Muscle layer of colon (tissue), 2 donors: ENCODE results near the gene CENPF.

Source experiments
- H3K27ac ChIP-seq: one replicate; pipeline ENCODE4 v1.7.0; 2013; ENCODE audit warnings: low read depth, mild to moderate bottlenecking, low read length, moderate library complexity
- H3K27me3 ChIP-seq, 2 donors: one replicate each; pipeline ENCODE4 v1.7.0; 2013; ENCODE audit warnings: low read length in 2 of 2, mild to moderate bottlenecking in 2 of 2; ENCODE audit not compliant: insufficient read depth in 2 of 2, control insufficient read depth in 1 of 2
- H3K36me3 ChIP-seq: one replicate; pipeline ENCODE4 v1.7.0; 2013; ENCODE audit warnings: mild to moderate bottlenecking, low read length; ENCODE audit not compliant: insufficient read depth
- H3K4me1 ChIP-seq: one replicate; pipeline ENCODE4 v1.7.0; 2013; ENCODE audit warnings: mild to moderate bottlenecking, low read length; ENCODE audit not compliant: insufficient read depth
- H3K4me3 ChIP-seq, 2 donors: one replicate each; pipeline ENCODE4 v1.7.0; 2013; ENCODE audit warnings: low read length in 2 of 2, low read depth in 1 of 2, mild to moderate bottlenecking in 1 of 2, moderate library complexity in 1 of 2
- H3K9ac ChIP-seq: one replicate; pipeline ENCODE4 v1.7.0; 2013; ENCODE audit warnings: low read length
- H3K9me3 ChIP-seq: one replicate; pipeline ENCODE4 v1.7.0; 2013; ENCODE audit warnings: mild to moderate bottlenecking, low read length
- donor health status: abdominal sarcoma.
- donor health status: Adenocarcinoma of cecum.

Gene CENPF

DNA sequence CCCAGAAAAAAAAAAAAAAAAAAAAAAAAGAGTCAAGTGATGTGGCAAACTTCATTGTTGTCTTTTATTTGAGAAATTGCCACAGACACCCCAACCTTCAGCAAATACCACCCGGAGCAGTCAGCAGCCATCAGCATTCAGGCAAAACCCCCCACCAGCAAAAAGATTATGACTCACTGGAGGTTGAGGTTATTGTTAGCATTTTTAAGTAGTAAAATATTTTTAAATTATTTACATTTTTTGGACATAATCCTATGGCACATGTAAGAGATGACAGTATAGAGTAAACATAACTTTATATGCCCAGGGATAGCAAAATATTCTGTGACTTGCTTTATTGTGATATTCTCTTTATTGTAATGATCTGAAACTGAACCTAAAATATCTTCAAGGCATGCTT is 95.6 kb downstream of the CENPF start:
- Histone ChIP-seq H3K9me3 (no peaks in the 10 kb centered on the region), H3K9ac (no peak overlapping the region), H3K36me3 (no peaks in the 10 kb centered on the region), H3K4me1 (no peaks in the 10 kb centered on the region), H3K27me3 (no peaks in the 10 kb centered on the region), H3K4me3 (no peak overlapping the region), H3K27ac (no peak overlapping the region)

GRCh38 chr1:214700437-214700836 is 97.4 kb downstream of the CENPF start:
- no peaks in the 10 kb centered on the region for H3K4me1 ChIP-seq
- no peak overlapping the region for H3K27ac ChIP-seq

DNA sequence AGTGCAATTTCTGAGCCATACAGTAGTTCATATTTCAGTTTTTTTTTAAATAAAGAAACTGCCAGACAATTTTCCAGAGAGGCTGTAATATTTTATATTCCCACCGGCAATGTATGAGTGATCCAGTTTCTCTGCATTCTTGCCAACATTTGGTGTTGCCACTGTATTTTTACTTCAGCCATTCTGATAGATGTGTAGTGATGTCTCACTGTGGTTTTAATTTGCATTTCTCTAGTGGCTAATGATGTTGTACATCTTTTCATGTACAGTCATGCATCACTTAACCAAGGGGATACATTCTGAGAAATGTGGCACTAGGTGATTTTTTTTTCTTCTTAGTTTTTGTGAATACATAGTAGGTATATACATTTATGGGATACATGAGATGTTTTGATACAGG is 99.6 kb downstream of the CENPF start:
- H3K9me3 ChIP-seq: no peaks in the 10 kb centered on the region
- no peaks in the 10 kb centered on the region for H3K27me3 ChIP-seq
- H3K27ac ChIP-seq: no peak overlapping the region
- no peak overlapping the region for H3K9ac ChIP-seq
- H3K4me3 ChIP-seq: no peak overlapping the region
- no peaks in the 10 kb centered on the region for H3K36me3 ChIP-seq
- H3K4me1 ChIP-seq: no peaks in the 10 kb centered on the region

More at GRCh38 chr1:214700437-214700836, 97.4 kb downstream of the CENPF start:
- Histone ChIP-seq H3K9ac (no peak overlapping the region), H3K27me3 (no peaks in the 10 kb centered on the region), H3K4me3 (no peak overlapping the region), H3K9me3 (no peaks in the 10 kb centered on the region), H3K36me3 (no peaks in the 10 kb centered on the region)

- Histone ChIP-seq H3K9ac (no peak overlapping the region), H3K27me3 (no peaks in the 10 kb centered on the region), H3K4me3 (no peak overlapping the region), H3K36me3 (no peaks in the 10 kb centered on the region), H3K27ac (no peak overlapping the region), H3K4me1 (no peaks in the 10 kb centered on the region), H3K9me3 (no peaks in the 10 kb centered on the region)
Observed at GRCh38 chr1:214707306-214708087, 104.5 kb downstream of the CENPF start.

DNA sequence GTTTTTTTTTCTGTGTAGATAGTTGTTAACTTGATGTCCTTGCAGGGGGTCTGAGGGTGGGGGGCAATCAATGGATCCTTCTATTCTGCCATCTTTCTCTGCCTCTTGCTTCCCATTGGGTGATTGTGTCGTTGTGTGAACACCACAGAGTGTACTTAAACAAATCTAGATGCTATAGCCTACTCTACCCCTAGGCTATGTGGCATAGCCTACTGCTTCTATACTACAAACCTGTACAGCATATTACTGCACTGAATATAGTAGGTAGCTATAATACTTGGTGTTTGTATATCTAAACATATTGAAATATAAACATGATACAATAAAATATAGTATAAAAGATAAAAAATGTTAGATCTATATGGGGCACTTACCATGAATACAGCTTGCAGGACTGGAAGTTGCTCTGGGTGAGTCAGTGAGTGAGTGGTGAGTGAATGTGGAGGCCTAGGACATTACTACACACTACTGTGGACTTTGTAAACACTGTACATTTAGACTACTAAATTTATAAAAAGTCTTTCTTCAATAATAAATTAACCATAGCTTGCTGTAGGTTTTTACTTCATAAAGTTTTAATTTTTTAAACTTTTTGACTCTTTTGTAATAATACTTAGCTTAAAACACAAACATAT is 105.4 kb downstream of the CENPF start:
- Histone ChIP-seq H3K27ac (no peak overlapping the region), H3K4me3 (no peak overlapping the region), H3K9ac (no peak overlapping the region), H3K27me3 (no peaks in the 10 kb centered on the region), H3K9me3 (no peaks in the 10 kb centered on the region), H3K36me3 (no peaks in the 10 kb centered on the region), H3K4me1 (no peaks in the 10 kb centered on the region)

- Histone ChIP-seq H3K36me3 (no peaks in the 10 kb centered on the region), H3K27me3 (no peaks in the 10 kb centered on the region), H3K4me3 (no peak overlapping the region), H3K4me1 (no peaks in the 10 kb centered on the region), H3K9me3 (no peaks in the 10 kb centered on the region), H3K27ac (no peak overlapping the region), H3K9ac (no peak overlapping the region)
Observed at GRCh38 chr1:214709241-214709640, 106.2 kb downstream of the CENPF start.

- Histone ChIP-seq H3K27me3 (no peaks in the 10 kb centered on the region), H3K9ac (no peak overlapping the region), H3K4me3 (no peak overlapping the region), H3K9me3 (no peaks in the 10 kb centered on the region), H3K27ac (no peak overlapping the region), H3K36me3 (no peaks in the 10 kb centered on the region), H3K4me1 (no peaks in the 10 kb centered on the region)
Observed at GRCh38 chr1:214712737-214713136, 109.7 kb downstream of the CENPF start.
